Karpas-422 (cell line): Measurements from ENCODE around the gene HDAC9. TPM values are rescaled to one million over a fixed set of nuclear protein-coding genes. Genes with fewer than 3 reads are reported as not detected.

ENCODE experiments used
- DNase-seq: peaks from one replicate; pipeline ENCODE4 v3.0.0-alpha.2; 2015
- H2AFZ ChIP-seq: fragments of 200-600 bp; sonication (generic); 2 replicates; pipeline ENCODE4 v1.6.1; 2014; ENCODE audit warnings: antibody characterized with exemption, low read length, mixed read lengths
- H3K27ac ChIP-seq: fragments of 200-600 bp; sonication (generic); 2 replicates; pipeline ENCODE4 v1.5.1; 2014; ENCODE audit warnings: mild to moderate bottlenecking, low read length, moderate library complexity
- H3K27me3 ChIP-seq: fragments of 200-600 bp; sonication (generic); 2 replicates; pipeline ENCODE4 v1.6.1; 2014; ENCODE audit warnings: low read length, mixed read lengths
- H3K36me3 ChIP-seq: fragments of 200-600 bp; sonication (generic); 2 replicates; pipeline ENCODE4 v1.6.1; 2014; ENCODE audit warnings: low read length, mixed read lengths; ENCODE audit not compliant: insufficient read depth
- H3K4me1 ChIP-seq: fragments of 200-600 bp; sonication (generic); 2 replicates; pipeline ENCODE4 v1.6.1; 2014; ENCODE audit warnings: mild to moderate bottlenecking, low read length, mixed read lengths
- H3K4me2 ChIP-seq: fragments of 200-600 bp; sonication (generic); 2 replicates; pipeline ENCODE4 v1.6.1; 2014; ENCODE audit warnings: low read length, low read depth, mild to moderate bottlenecking; ENCODE audit not compliant: poor library complexity, severe bottlenecking
- H3K4me3 ChIP-seq: fragments of 200-600 bp; sonication (generic); 2 replicates; pipeline ENCODE4 v1.5.1; 2014; ENCODE audit warnings: mild to moderate bottlenecking, antibody characterized with exemption, low read length, mixed read lengths
- H3K79me2 ChIP-seq: fragments of 200-600 bp; sonication (generic); 2 replicates; pipeline ENCODE4 v1.6.1; 2014; ENCODE audit warnings: mild to moderate bottlenecking, low read length, mixed read lengths
- H3K9ac ChIP-seq: fragments of 200-600 bp; sonication (generic); 2 replicates; pipeline ENCODE4 v1.6.0; 2014; ENCODE audit warnings: low read length
- H3K9me2 ChIP-seq: fragments of 200-600 bp; sonication (generic), shearing (Covaris generic); replicated peaks from 2 replicates; pipeline ENCODE4 v1.6.0; 2014; ENCODE audit warnings: mild to moderate bottlenecking, low read length, moderate library complexity; ENCODE audit not compliant: insufficient read depth
- H3K9me3 ChIP-seq: fragments of 300-700, 200-600 bp; sonication (generic); 2 replicates; pipeline ENCODE4 v1.6.1; 2014; ENCODE audit warnings: low read length, mixed read lengths
- H4K20me1 ChIP-seq: fragments of 200-600 bp; sonication (generic); 2 replicates; pipeline ENCODE4 v1.6.1; 2014; ENCODE audit warnings: mild to moderate bottlenecking, antibody characterized with exemption, low read length, low read depth; ENCODE audit not compliant: insufficient read depth
- total RNA-seq: library from RNA; depleted of rRNA; stranded (reverse); fragments of >200 nt; shearing (Covaris generic); gene quantifications from 2 replicates; pipeline ENCODE4 v1.2.3, GENCODE V29; 2014; ENCODE audit warnings: low replicate concordance

The HDAC9 gene
- total RNA-seq, 1 experiment from 2014 or later: 5.2 TPM

DNA sequence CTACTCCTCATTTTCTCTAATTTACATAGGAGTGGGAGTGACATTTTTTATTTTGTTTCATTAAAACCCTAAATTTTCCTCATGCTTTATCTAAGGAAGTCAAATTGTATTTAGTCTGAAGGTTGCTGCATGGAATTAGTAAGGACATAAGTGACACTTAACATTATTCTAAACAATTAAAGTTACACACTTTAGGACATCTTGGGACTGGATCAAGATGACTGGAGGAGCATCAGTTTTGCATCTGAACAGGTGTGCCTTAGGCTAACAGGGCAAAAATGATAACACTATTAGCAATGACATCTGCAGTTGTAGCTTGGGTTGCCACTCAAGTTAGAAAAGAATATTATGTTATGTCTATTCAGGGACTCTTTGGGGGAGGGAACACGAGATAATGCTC, 199.4 kb downstream of the HDAC9 start:
- Histone ChIP-seq H3K36me3 (no peaks in the 10 kb centered on the region), H3K4me1 (no peaks in the 10 kb centered on the region), H4K20me1 (no peaks in the 10 kb centered on the region), H3K4me3 (no peak overlapping the region), H3K4me2 (no peak overlapping the region), H3K27ac (no peak overlapping the region), H3K9ac (no peak overlapping the region), H3K9me2 (no peaks in the 10 kb centered on the region), H3K27me3 (no peaks in the 10 kb centered on the region), H3K9me3 (no peaks in the 10 kb centered on the region), H2AFZ (no peak overlapping the region), H3K79me2 (no peaks in the 10 kb centered on the region)
- no peak for DNase-seq

- no peak overlapping the region for H3K27ac ChIP-seq
Observed at GRCh38 chr7:18698258-18698734, 202.7 kb downstream of the HDAC9 start.

GRCh38 chr7:18700147-18700546, 204.6 kb downstream of the HDAC9 start:
- H3K9ac ChIP-seq: no peak overlapping the region
- H3K9me2 ChIP-seq: no peaks in the 10 kb centered on the region
- H3K4me3 ChIP-seq: no peak overlapping the region
- no peaks in the 10 kb centered on the region for H3K79me2 ChIP-seq
- no peaks in the 10 kb centered on the region for H3K9me3 ChIP-seq
- DNase-seq: peak; percentile 68
- no peak overlapping the region for H3K4me2 ChIP-seq
- H3K4me1 ChIP-seq: no peaks in the 10 kb centered on the region
- H2AFZ ChIP-seq: 0 out of 2 replicates have a peak overlapping the region, but pooled peaks have one; percentile 26
- no peaks in the 10 kb centered on the region for H3K36me3 ChIP-seq
- H4K20me1 ChIP-seq: no peaks in the 10 kb centered on the region
- no peaks in the 10 kb centered on the region for H3K27me3 ChIP-seq
- H3K27ac ChIP-seq: no peak overlapping the region

More at GRCh38 chr7:18698258-18698734, 202.7 kb downstream of the HDAC9 start:
- Histone ChIP-seq H3K36me3 (no peaks in the 10 kb centered on the region), H4K20me1 (no peaks in the 10 kb centered on the region), H3K27me3 (no peaks in the 10 kb centered on the region), H3K4me3 (no peak overlapping the region), H2AFZ (no peak overlapping the region), H3K4me2 (no peak overlapping the region), H3K4me1 (no peaks in the 10 kb centered on the region), H3K9me2 (no peaks in the 10 kb centered on the region), H3K79me2 (no peaks in the 10 kb centered on the region), H3K9ac (no peak overlapping the region), H3K9me3 (no peaks in the 10 kb centered on the region)
- DNase-seq: no peak

DNA sequence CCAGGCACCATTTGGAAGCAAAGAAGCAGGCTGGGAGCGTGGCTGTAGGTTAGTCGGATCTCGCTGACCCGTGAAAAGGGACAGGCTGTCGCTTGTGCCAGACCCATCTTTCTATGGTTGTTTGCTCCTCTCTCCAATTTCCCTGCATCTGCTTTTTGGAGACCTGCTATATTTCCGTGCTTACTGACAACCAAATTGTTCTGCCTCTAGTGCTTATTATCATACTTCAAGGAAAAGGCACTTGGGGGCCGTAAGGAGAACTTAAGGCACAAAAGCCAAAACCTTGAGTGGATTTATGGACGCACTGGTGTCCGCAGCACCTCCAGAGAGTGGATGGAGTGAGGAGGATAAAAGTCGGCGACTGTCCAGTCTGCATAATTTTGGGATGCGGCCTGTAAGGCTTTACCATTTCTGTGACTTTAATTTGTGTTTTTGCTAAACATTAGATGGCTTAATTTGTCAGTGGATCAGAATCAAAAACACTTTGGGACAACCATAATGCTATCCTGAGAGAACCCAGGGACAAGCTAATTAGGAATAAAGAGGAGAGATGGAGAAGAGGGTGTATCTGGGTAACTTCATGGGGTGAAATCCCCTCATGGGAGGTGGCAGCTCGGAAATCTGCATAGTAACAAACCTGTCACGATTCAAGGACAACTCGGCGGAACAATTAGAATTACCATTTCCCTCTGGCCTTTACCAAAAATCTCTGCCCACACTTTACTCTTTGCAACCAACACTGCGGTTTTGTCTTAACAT, 206.7 kb downstream of the HDAC9 start:
- H3K79me2 ChIP-seq: no peaks in the 10 kb centered on the region
- no peak overlapping the region for H3K4me3 ChIP-seq
- H3K36me3 ChIP-seq: no peaks in the 10 kb centered on the region
- no peak overlapping the region for H3K4me2 ChIP-seq
- no peak for DNase-seq
- H3K9me2 ChIP-seq: no peaks in the 10 kb centered on the region
- H2AFZ ChIP-seq: no peak overlapping the region
- no peaks in the 10 kb centered on the region for H3K9me3 ChIP-seq
- no peak overlapping the region for H3K27ac ChIP-seq
- H3K4me1 ChIP-seq: no peaks in the 10 kb centered on the region
- H3K27me3 ChIP-seq: no peaks in the 10 kb centered on the region
- no peak overlapping the region for H3K9ac ChIP-seq
- no peaks in the 10 kb centered on the region for H4K20me1 ChIP-seq

DNA sequence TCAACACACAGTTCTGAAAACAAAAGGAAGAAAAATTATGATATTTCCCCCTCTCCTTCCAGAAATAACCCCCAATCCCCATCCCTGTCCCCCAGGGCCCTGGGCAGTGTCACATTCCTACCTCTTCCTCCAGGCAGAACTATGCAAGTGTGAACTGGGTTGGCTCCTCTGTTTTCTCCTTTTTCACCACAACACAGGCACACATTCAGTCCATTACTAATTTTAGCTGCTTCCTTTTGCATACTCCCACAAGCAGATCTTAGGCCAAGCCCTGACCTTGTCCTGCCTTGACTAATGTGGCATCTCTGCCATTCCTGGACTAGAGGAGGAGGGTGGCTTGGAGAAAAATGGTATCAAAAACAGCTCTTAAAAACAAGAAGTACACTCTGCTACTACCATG, 208.1 kb downstream of the HDAC9 start:
- no peak overlapping the region for H3K4me2 ChIP-seq
- no peaks in the 10 kb centered on the region for H3K79me2 ChIP-seq
- DNase-seq: no peak
- H4K20me1 ChIP-seq: no peaks in the 10 kb centered on the region
- no peaks in the 10 kb centered on the region for H3K4me1 ChIP-seq
- no peak overlapping the region for H3K9ac ChIP-seq
- H3K27me3 ChIP-seq: no peaks in the 10 kb centered on the region
- H3K9me3 ChIP-seq: no peaks in the 10 kb centered on the region
- no peak overlapping the region for H3K4me3 ChIP-seq
- no peaks in the 10 kb centered on the region for H3K36me3 ChIP-seq
- no peak overlapping the region for H3K27ac ChIP-seq
- H2AFZ ChIP-seq: no peak overlapping the region
- H3K9me2 ChIP-seq: no peaks in the 10 kb centered on the region

DNA sequence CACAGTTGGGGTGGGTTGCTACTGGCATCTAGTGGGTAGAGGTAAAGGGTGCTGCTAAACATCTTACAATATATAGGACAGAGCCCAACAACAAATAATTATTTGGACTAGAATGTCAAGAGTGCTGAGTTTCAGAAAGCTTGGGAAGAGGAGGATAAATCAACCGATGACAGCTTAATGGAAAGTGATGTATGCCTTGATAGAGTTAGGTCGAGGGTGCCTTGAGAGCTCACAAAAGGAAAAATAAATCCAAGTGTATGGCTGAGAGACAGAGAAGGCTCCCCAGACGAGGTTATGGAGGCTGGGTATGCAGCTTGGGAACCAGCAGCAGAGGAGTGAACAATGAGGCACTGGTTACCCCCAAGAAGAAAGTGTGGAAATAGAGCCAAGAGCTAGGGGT, 211.1 kb downstream of the HDAC9 start:
- no peaks in the 10 kb centered on the region for H3K9me3 ChIP-seq
- no peak for DNase-seq
- H4K20me1 ChIP-seq: no peaks in the 10 kb centered on the region
- H3K9me2 ChIP-seq: no peaks in the 10 kb centered on the region
- no peak overlapping the region for H2AFZ ChIP-seq
- no peaks in the 10 kb centered on the region for H3K79me2 ChIP-seq
- H3K4me3 ChIP-seq: no peak overlapping the region
- H3K9ac ChIP-seq: no peak overlapping the region
- H3K27ac ChIP-seq: no peak overlapping the region
- no peak overlapping the region for H3K4me2 ChIP-seq
- no peaks in the 10 kb centered on the region for H3K36me3 ChIP-seq
- no peaks in the 10 kb centered on the region for H3K27me3 ChIP-seq
- no peaks in the 10 kb centered on the region for H3K4me1 ChIP-seq

- no peaks in the 10 kb centered on the region for H3K36me3 ChIP-seq
- no peak overlapping the region for H3K9ac ChIP-seq
- no peak overlapping the region for H3K4me2 ChIP-seq
- H3K4me1 ChIP-seq: no peaks in the 10 kb centered on the region
- H3K27me3 ChIP-seq: no peaks in the 10 kb centered on the region
- DNase-seq: no peak
- no peaks in the 10 kb centered on the region for H3K9me3 ChIP-seq
- no peaks in the 10 kb centered on the region for H3K79me2 ChIP-seq
- H3K4me3 ChIP-seq: no peak overlapping the region
- H3K9me2 ChIP-seq: no peaks in the 10 kb centered on the region
- H2AFZ ChIP-seq: no peak overlapping the region
- H4K20me1 ChIP-seq: no peaks in the 10 kb centered on the region
- H3K27ac ChIP-seq: no peak overlapping the region
Observed at GRCh38 chr7:18708204-18708603, 212.7 kb downstream of the HDAC9 start.

GRCh38 chr7:18715988-18716387, 220.4 kb downstream of the HDAC9 start:
- no peak overlapping the region for H3K27ac ChIP-seq
- H3K79me2 ChIP-seq: no peaks in the 10 kb centered on the region
- no peaks in the 10 kb centered on the region for H3K4me1 ChIP-seq
- H3K9me3 ChIP-seq: no peaks in the 10 kb centered on the region
- H3K4me2 ChIP-seq: no peak overlapping the region
- H4K20me1 ChIP-seq: no peaks in the 10 kb centered on the region
- H3K4me3 ChIP-seq: no peak overlapping the region
- no peak for DNase-seq
- no peaks in the 10 kb centered on the region for H3K27me3 ChIP-seq
- H2AFZ ChIP-seq: no peak overlapping the region
- no peaks in the 10 kb centered on the region for H3K9me2 ChIP-seq
- no peak overlapping the region for H3K9ac ChIP-seq
- no peaks in the 10 kb centered on the region for H3K36me3 ChIP-seq
